Activated T-cell treated with anti-CD3 and anti-CD28 coated beads for 4 hours (primary cell): ENCODE results near the gene EEPD1.

Experiments
- DNase-seq: peaks from one replicate; pipeline ENCODE4 v3.0.0-alpha.2; 2020

The EEPD1 gene

GRCh38 chr7:36157527-36158320, 4.7 kb downstream of the EEPD1 start:
- DNase-seq, result no peak

DNA sequence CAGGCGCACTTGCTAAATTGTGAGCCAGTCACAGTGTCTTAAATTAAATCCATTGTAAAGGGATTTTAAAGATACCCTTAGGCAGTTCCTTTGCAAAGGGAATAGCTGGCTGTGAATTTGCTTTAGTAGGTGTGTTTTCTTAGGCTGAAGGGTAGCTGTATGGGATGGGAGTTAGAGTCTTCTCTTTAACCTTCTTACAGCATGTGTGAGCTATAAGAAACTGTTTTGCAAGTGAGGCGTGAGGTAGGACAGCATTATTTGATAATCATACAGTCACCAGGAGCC, 5.2 kb downstream of the EEPD1 start:
- DNase-seq, result no peak

DNA sequence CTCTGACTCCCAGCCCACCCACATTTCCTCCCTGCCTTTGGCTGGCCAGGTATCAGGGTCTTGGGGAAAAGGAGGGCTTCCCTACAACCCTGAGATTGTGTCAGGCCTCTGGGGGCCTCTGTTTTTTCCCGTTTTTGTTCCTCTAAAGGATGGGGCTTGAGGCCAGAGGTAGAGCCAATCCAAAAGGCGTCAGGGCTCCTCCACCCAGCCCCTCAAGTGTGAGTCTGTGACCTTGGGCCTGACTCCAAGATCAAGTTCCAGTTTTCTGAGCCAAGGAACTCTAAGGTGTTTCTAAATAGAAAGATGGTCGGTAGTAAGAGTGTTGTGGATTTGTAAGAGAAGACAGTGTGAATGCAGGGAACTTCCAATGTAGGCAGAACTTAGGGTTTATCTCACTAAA, 6.6 kb downstream of the EEPD1 start:
- DNase-seq, result no peak

GRCh38 chr7:36160313-36160712, 7.3 kb downstream of the EEPD1 start:
- no peak for DNase-seq

DNA sequence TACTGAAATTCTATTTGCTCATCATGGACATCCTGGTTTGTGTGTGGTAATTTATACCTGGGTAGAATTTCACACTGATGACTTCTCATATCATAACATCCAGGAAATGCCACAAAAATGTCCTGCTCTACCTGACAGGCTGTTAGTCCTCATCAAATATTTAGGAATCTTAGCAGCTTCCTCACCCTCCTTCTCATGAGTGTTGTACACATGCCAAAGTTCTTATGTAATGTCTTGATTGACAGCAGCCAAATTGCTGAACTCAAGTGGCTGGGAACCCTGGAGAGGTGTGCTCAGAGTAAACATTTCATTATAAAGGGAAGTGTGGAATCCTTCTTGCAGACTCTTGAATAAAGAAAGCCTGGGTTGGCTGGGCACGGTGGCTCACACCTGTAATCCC, 8.9 kb downstream of the EEPD1 start:
- no peak for DNase-seq

DNA sequence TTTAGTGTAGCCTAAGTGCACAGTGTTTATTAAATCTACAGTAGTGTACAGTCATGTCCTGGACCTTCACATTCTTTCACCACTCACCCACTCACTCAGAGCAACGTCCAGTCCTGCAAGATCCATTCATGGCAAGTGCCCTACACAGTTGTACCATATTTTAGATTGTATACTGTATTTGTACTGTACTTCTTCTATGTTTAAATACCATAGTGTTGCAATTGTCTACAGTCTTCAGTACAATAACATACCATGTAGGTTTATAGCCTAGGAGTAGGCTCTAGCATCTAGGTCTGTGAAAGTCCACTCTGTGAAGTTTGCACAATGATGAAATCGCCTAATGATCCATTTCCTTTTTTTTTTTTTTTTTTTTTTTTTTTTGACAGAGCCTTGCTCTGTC, 12.0 kb downstream of the EEPD1 start:
- DNase-seq, result no peak

GRCh38 chr7:36165802-36166201, 12.7 kb downstream of the EEPD1 start:
- no peak for DNase-seq

DNA sequence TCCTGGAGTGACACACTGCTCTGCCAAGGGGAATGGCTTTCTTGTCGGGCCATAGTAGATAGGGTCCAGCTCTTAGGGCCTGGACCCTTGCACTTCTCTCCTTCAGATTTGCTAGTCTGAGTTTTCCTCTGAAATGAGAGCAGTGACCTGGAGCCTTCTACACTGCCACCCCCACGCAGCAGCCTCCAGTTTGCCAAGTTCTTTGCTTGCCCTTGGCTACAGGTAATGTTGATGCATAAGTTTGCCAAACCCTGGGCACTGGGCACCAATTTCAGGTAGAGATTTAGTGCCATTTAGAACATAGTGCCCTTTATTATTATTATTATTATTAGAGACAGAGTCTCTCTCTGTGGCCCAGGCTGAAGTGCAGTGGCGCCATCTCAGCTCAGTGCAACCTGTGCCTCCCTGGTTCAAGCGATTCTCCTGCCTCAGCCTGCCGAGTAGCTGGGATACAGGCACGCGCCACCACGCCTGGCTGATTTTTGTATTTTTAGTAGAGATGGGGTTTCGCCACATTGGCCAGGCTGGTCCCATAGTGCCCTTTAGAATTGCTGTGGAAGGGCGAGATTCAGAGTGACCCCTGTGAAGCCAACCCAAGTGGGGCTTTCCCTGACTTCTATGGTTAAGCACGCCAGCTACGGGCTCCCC, 14.5 kb downstream of the EEPD1 start:
- no peak for DNase-seq

GRCh38 chr7:36171503-36171902, 18.4 kb downstream of the EEPD1 start:
- no peak for DNase-seq

GRCh38 chr7:36175886-36176285, 22.8 kb downstream of the EEPD1 start:
- DNase-seq, result no peak

DNA sequence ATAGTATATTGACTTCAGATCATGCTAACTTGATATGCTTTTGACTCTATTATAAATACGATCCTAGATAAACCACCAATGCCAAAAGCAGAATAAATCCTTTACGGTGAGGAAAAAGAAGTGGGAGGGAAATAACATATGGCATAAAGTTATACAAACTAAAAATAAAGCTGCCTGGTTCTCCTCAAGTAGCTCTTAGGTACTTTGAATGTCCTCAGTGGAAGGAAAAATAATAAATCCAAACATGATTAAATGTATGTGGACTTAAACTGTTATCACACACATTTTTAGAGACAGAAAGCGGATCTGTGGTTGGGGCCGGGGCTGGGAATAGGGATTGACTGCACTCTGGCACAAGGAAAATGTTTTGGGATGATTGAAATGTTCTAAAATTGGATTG, 23.6 kb downstream of the EEPD1 start:
- DNase-seq, result no peak

DNA sequence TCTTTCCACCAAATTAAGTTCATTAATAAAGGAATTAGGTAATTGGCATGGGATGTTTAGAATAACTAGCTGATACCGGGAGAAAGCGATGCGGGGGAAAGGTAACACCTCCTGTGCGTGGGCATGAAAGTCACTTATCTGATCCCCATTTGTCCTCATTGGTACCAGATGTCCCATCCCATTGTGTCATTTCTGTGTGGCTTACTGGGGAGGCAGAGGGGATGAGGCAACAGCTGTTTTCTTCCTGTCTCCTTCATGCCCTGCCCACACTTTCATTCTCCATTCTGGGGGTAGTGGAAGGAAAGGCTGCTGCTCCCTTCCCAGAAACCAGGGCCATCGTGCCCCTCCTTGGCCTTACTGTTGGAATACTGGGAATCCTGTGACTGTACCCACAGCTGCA, 27.1 kb downstream of the EEPD1 start:
- DNase-seq, result no peak

DNA sequence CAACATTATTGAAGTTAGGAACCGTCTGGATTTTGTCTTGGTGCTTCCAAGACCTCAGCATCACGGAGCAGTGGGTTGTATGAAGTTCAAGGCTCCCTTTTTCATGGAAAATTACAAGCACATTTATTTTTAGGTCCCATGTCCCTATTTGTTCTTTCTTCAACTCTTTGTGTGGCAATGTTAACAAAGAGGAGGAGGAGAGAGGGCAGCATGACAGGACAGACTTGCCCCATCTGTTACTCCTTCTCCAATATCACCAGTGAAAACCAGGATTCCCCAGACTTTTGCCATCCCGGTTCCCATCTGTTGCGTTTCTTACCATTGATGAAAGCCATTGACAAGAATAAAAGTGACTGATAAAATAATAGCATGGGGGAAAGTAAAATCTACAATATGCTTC, 28.6 kb downstream of the EEPD1 start:
- no peak for DNase-seq

- DNase-seq, result no peak
These were observed 30.0 kb downstream of the EEPD1 start for GRCh38 chr7:36182854-36183604.

- DNase-seq, result no peak
These were observed 32.0 kb downstream of the EEPD1 start for GRCh38 chr7:36185092-36185491.

- DNase-seq, result no peak
These were observed 32.7 kb downstream of the EEPD1 start for GRCh38 chr7:36185756-36186155.

DNA sequence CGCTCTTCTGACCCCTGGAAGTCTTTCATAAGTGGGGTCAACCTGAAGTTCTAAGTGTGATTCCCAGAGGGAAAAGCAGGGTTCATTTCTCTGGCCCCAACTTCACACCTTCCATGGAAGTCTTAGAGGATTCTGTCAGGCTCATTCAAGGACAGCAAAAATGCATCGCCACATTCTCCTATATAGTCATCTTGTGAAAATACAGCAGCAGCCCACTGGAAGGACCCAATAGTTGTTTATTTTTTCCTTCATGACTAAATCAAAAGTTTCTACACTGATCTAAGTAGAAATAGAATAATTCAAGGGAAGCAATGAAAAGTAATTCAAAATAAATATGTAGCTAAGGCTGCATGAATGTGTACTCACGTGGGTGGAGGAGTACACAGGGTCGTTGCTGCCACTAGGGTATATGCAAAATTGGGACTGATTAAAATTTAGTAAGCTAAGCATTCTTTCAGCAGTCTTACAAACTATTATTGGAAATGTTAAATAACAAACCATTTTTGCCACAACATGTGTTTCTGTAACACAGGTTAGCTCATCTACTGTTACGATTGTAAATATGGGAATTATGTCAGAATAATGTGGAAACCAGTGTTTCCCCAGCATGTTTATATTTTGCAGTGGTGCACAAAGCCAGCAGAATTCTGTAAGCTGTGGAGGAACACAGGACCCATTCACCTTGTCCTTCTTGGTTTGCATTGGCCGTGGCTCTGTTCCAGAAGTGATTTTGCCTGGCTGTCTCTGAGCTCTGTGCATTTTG, 33.5 kb downstream of the EEPD1 start:
- DNase-seq, result no peak

DNA sequence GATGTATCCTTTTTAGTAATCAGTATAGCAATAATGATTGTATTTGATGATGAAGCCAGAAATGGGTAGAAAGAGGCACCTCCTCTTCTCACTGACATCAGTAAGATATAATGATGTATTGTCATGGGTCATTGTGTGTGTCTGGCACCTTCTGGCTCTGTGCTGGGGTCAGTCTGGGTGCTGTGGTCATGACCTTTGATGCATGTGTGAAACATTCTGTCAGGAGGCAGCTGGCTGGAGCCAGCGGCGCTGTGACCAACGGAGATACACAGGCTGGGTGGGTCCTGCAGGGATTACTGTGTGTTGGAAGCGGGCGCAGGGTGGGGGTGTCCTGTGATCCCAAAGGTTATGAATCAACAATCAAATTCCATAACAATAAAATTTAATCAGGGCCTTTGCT, 35.2 kb downstream of the EEPD1 start:
- no peak for DNase-seq

- DNase-seq, result no peak
These were observed 35.9 kb downstream of the EEPD1 start for GRCh38 chr7:36188906-36189305.

- no peak for DNase-seq
These were observed 37.6 kb downstream of the EEPD1 start for GRCh38 chr7:36190447-36191291.

GRCh38 chr7:36191292-36191920, 38.4 kb downstream of the EEPD1 start:
- DNase-seq, result no peak
